Measurements from ENCODE around the gene TRPM8.

Gene TRPM8

GRCh38 chr2:233901884-233902283 is 15.3 kb upstream of the TRPM8 start:
- Histone ChIP-seq H3K79me2 (ENCODE audit: insufficient read depth, low read length) (no peaks in the 10 kb centered on the region), H3K36me3 (ENCODE audit: insufficient read depth, low read length) (no peaks in the 10 kb centered on the region), H3K4me1 (ENCODE audit: insufficient read depth, low read length, severe bottlenecking) (no peaks in the 10 kb centered on the region), H2AFZ (ENCODE audit: low read length) (no peak overlapping the region), H4K20me1 (ENCODE audit: insufficient read depth, low read length) (no peaks in the 10 kb centered on the region), H3K27ac (ENCODE audit: low read depth, low read length, poor library complexity, severe bottlenecking) (no peak overlapping the region), H3K4me2 (ENCODE audit: low read length) (no peak overlapping the region), H3K27me3 (ENCODE audit: insufficient read depth, low read length) (no peaks in the 10 kb centered on the region; the same call in 1 of the 2 replicates), H3K9ac (ENCODE audit: low read length) (no peak overlapping the region), H3K9me3 (ENCODE audit: low read length) (no peaks in the 10 kb centered on the region), H3F3A (ENCODE audit: insufficient read depth, low read length) (no peaks in the 10 kb centered on the region), H3K4me3 (ENCODE audit: low read depth, low read length, poor library complexity, severe bottlenecking) (no peak overlapping the region), H3K9me2 (ENCODE audit: low read depth, low read length) (no peaks in the 10 kb centered on the region)
- TF ChIP-seq EZH2 (IDR thresholded peaks at IDR 0.05; ENCODE audit: borderline replicate concordance, low read length) (no peak), CTCF (IDR thresholded peaks at IDR 0.05; ENCODE audit: low read length) (no peak)

- Histone ChIP-seq H3K79me2 (ENCODE audit: insufficient read depth, low read length) (no peaks in the 10 kb centered on the region), H3K27me3 (ENCODE audit: insufficient read depth, low read length) (no peaks in the 10 kb centered on the region; the same call in 1 of the 2 replicates), H3K4me1 (ENCODE audit: insufficient read depth, low read length, severe bottlenecking) (no peaks in the 10 kb centered on the region), H3K9me2 (ENCODE audit: low read depth, low read length) (no peaks in the 10 kb centered on the region), H3K9ac (ENCODE audit: low read length) (no peak overlapping the region), H2AFZ (ENCODE audit: low read length) (no peak overlapping the region), H4K20me1 (ENCODE audit: insufficient read depth, low read length) (no peaks in the 10 kb centered on the region), H3K4me3 (ENCODE audit: low read depth, low read length, poor library complexity, severe bottlenecking) (no peak overlapping the region), H3K36me3 (ENCODE audit: insufficient read depth, low read length) (no peaks in the 10 kb centered on the region), H3K9me3 (ENCODE audit: low read length) (no peaks in the 10 kb centered on the region), H3K4me2 (ENCODE audit: low read length) (no peak overlapping the region), H3F3A (ENCODE audit: insufficient read depth, low read length) (no peaks in the 10 kb centered on the region), H3K27ac (ENCODE audit: low read depth, low read length, poor library complexity, severe bottlenecking) (no peak overlapping the region)
- no peak for TF ChIP-seq EZH2 (IDR thresholded peaks at IDR 0.05; ENCODE audit: borderline replicate concordance, low read length)
These were observed 11.2 kb upstream of the TRPM8 start for GRCh38 chr2:233905945-233906344.

GRCh38 chr2:233907627-233908026 is 9.5 kb upstream of the TRPM8 start:
- H3K79me2 ChIP-seq (ENCODE audit: insufficient read depth, low read length), result no peaks in the 10 kb centered on the region
- H3K4me2 ChIP-seq (ENCODE audit: low read length), result no peak overlapping the region
- no peaks in the 10 kb centered on the region for H4K20me1 ChIP-seq (ENCODE audit: insufficient read depth, low read length)
- no peaks in the 10 kb centered on the region for H3K9me2 ChIP-seq (ENCODE audit: low read depth, low read length)
- H3K9me3 ChIP-seq (ENCODE audit: low read length), result no peaks in the 10 kb centered on the region
- H3K27ac ChIP-seq (ENCODE audit: low read depth, low read length, poor library complexity, severe bottlenecking), result no peak overlapping the region
- no peak overlapping the region for H3K4me3 ChIP-seq (ENCODE audit: low read depth, low read length, poor library complexity, severe bottlenecking)
- H2AFZ ChIP-seq (ENCODE audit: low read length), result no peak overlapping the region
- no peaks in the 10 kb centered on the region for H3F3A ChIP-seq (ENCODE audit: insufficient read depth, low read length)
- no peaks in the 10 kb centered on the region for H3K4me1 ChIP-seq (ENCODE audit: insufficient read depth, low read length, severe bottlenecking)
- H3K27me3 ChIP-seq (ENCODE audit: insufficient read depth, low read length), result no peaks in the 10 kb centered on the region; the same call in 1 of the 2 replicates
- TF ChIP-seq CTCF (IDR thresholded peaks at IDR 0.05; ENCODE audit: low read length), result no peak
- no peak for TF ChIP-seq EZH2 (IDR thresholded peaks at IDR 0.05; ENCODE audit: borderline replicate concordance, low read length)
- H3K36me3 ChIP-seq (ENCODE audit: insufficient read depth, low read length), result no peaks in the 10 kb centered on the region
- no peak overlapping the region for H3K9ac ChIP-seq (ENCODE audit: low read length)

- TF ChIP-seq EZH2 (IDR thresholded peaks at IDR 0.05; ENCODE audit: borderline replicate concordance, low read length) (no peak), CTCF (IDR thresholded peaks at IDR 0.05; ENCODE audit: low read length) (no peak)
- H3K9me2 ChIP-seq (ENCODE audit: low read depth, low read length), result no peaks in the 10 kb centered on the region
- no peaks in the 10 kb centered on the region for H3K36me3 ChIP-seq (ENCODE audit: insufficient read depth, low read length)
These were observed 4.3 kb upstream of the TRPM8 start for GRCh38 chr2:233912691-233913423.

More at GRCh38 chr2:233912691-233913423, 4.3 kb upstream of the TRPM8 start:
- no peak overlapping the region for H3K27ac ChIP-seq (ENCODE audit: low read depth, low read length, poor library complexity, severe bottlenecking)
- H3K79me2 ChIP-seq (ENCODE audit: insufficient read depth, low read length), result no peaks in the 10 kb centered on the region
- no peaks in the 10 kb centered on the region for H4K20me1 ChIP-seq (ENCODE audit: insufficient read depth, low read length)
- no peak overlapping the region for H3K4me3 ChIP-seq (ENCODE audit: low read depth, low read length, poor library complexity, severe bottlenecking)
- H3K9ac ChIP-seq (ENCODE audit: low read length), result no peak overlapping the region
- no peaks in the 10 kb centered on the region for H3K9me3 ChIP-seq (ENCODE audit: low read length)
- H3K27me3 ChIP-seq (ENCODE audit: insufficient read depth, low read length), result no peaks in the 10 kb centered on the region; the same call in 1 of the 2 replicates
- H3K4me1 ChIP-seq (ENCODE audit: insufficient read depth, low read length, severe bottlenecking), result no peaks in the 10 kb centered on the region
- H3K4me2 ChIP-seq (ENCODE audit: low read length), result no peak overlapping the region
- no peaks in the 10 kb centered on the region for H3F3A ChIP-seq (ENCODE audit: insufficient read depth, low read length)
- H2AFZ ChIP-seq (ENCODE audit: low read length), result no peak overlapping the region
